MG63 (cell line): ENCODE measurements around the gene DDR1. TPM values are rescaled to one million over a fixed set of nuclear protein-coding genes. Genes with fewer than 3 reads are reported as not detected.
A peak's percentile ranks its signal among the peaks of the same experiment; 100 is the strongest.
"Not testable (repeated sequence)": the region's sequence is repeated elsewhere in the genome, so short reads cannot be mapped to it uniquely, and the experiment has no call there.

Source experiments
- DNase-seq: peaks from one replicate; pipeline ENCODE4 v3.0.0-alpha.2; 2020
- H3K27me3 ChIP-seq: fragments of 250-450 bp; sonication (Bioruptor Pico); 2 replicates; pipeline ENCODE4 v1.5.1; 2020; ENCODE audit warnings: mild to moderate bottlenecking, moderate library complexity
- H3K36me3 ChIP-seq: fragments of 250-450 bp; sonication (Bioruptor Pico); 2 replicates; pipeline ENCODE4 v1.5.1; 2020; ENCODE audit warnings: mild to moderate bottlenecking, moderate library complexity
- H3K4me3 ChIP-seq: fragments of 250-450 bp; sonication (Bioruptor Pico); 2 replicates; pipeline ENCODE4 v1.5.1; 2020; ENCODE audit warnings: mild to moderate bottlenecking, moderate library complexity
- H3K9me3 ChIP-seq: fragments of 250-450 bp; sonication (Bioruptor Pico); 2 replicates; pipeline ENCODE4 v1.5.1; 2020; ENCODE audit warnings: mild to moderate bottlenecking, moderate library complexity
- total RNA-seq: library from RNA; depleted of rRNA; stranded (reverse); fragments of >200 nt; shearing (Covaris generic); gene quantifications from 2 replicates; pipeline ENCODE4 v1.2.3, GENCODE V29; 2014; ENCODE audit warnings: low replicate concordance

The DDR1 gene
- total RNA-seq, 1 experiment from 2014 or later, result 16.7 TPM

DNA sequence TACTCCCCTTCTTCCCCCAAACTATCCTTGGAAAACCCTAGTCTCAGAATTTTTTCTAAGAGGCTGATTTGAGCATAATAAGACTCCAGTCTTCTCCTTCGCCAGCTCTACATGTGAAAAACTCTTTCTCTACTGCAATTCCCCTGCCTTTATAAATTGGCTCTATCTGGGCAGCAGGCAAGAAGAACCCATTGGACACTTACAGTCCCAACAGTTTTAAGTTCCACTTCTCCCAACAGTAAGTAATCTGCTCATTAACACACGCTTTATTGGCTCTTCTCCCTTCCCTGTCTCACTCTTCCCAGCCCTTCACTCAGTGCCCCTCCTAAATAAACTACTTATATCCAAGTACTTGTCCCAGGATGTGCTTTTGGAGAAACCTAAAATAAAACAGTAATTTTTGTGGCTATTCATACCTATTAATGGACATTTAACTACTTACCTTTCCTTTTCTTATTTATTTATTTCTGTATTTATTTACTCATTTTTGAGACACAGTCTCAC is 11.1 kb upstream of the DDR1 start:
- Histone ChIP-seq H3K36me3 (no peaks in the 10 kb centered on the region), H3K27me3 (no peaks in the 10 kb centered on the region), H3K9me3 (0 out of 2 replicates have a peak, but pooled peaks cover 4% of the 10 kb centered on the region), H3K4me3 (no peak overlapping the region)
- no peak for DNase-seq

DNA sequence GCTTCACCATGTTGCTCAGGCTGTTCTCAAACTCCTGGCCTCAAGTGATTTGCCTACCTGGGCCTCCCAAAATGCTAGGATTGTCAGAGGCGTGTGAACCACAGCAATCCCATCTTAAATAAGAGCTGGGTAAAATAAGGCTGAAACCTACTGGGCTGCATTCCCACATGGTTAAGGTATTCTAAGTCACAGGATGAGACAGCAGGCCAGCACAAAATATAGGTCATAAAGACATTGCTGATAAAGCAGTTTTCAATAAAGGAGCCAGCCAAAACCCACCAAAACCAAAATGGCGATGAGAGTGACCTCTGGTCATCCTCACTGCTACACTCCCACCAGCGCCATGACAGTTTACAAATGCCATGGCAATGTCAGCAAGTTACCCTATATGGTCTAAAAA is 10.5 kb upstream of the DDR1 start:
- not testable (repeated sequence) for DNase-seq, H3K4me3 ChIP-seq, H3K27me3 ChIP-seq, H3K9me3 ChIP-seq, H3K36me3 ChIP-seq

DNA sequence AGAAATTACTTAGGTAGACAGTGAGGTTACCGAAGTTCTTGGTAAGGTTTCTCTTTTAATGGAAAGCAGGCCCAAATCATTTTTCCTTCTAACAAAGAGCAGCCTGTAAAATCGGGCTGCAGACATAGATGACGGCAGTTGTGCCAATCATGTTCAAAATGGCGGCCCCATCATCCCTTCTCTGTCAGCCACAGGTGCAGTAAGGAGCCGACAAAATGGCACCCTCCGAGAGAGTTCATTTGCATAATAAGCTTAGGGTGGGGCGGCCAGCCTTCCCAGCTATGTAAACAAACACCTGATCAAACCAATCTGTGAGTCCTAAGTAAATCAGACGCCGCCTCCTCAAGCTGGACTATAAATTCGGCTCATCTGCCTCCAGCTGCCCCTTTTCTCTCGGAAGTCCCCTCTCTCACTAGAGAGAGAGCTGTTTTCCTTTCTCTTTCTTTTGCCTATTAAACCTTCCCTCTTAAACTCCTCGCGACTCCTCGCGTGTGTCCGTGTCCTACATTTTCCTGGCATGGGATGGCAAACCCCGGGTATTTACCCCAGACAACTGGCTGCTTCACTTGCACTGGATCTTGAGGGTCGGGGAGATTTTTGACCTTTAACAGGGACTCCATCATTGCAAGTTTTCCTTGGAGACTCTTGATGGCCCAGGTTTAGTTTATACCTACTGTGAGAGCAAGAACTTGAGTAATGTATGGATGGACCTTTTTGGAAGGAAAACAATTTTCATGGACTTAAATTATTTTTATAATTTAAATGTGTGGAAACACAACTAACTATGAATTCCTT is 8.9 kb upstream of the DDR1 start:
- Histone ChIP-seq H3K36me3 (no peaks in the 10 kb centered on the region), H3K9me3 (0 out of 2 replicates have a peak, but pooled peaks cover 2% of the 10 kb centered on the region), H3K27me3 (no peaks in the 10 kb centered on the region), H3K4me3 (no peak overlapping the region)
- DNase-seq, result no peak

DNA sequence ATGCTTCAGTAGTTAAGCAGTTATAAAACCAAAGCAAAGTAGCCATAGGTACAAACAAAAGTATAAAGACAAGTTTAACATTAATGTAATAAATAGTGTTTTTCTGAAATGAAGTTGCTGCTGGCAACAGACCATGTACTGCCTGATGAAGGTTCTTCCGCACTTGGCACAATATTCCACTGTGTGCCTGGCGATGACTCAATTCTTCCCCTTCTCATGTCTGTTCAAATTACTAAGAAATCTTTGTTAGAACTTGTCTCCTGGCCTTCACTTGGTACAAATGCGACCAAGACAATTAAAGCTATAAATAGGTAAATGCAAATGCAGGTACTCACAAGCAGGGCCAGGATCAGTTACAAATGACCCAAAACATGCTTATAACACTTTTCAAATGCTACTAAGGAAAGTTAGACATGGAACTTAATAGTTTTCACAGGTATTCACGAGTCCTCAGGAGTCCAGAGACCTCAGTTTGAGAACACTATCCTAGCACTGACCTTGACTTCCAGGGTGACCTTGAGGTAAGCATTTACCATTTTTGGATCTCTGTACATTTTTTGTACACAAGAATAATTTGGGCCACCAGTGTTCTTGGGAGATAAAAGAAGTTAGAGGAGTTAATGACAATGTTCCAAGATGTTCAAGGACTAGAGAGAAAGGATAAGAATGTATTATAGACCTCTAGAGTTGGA is 8.1 kb upstream of the DDR1 start:
- H3K27me3 ChIP-seq, result no peaks in the 10 kb centered on the region
- DNase-seq, result peak; percentile 48

DNA sequence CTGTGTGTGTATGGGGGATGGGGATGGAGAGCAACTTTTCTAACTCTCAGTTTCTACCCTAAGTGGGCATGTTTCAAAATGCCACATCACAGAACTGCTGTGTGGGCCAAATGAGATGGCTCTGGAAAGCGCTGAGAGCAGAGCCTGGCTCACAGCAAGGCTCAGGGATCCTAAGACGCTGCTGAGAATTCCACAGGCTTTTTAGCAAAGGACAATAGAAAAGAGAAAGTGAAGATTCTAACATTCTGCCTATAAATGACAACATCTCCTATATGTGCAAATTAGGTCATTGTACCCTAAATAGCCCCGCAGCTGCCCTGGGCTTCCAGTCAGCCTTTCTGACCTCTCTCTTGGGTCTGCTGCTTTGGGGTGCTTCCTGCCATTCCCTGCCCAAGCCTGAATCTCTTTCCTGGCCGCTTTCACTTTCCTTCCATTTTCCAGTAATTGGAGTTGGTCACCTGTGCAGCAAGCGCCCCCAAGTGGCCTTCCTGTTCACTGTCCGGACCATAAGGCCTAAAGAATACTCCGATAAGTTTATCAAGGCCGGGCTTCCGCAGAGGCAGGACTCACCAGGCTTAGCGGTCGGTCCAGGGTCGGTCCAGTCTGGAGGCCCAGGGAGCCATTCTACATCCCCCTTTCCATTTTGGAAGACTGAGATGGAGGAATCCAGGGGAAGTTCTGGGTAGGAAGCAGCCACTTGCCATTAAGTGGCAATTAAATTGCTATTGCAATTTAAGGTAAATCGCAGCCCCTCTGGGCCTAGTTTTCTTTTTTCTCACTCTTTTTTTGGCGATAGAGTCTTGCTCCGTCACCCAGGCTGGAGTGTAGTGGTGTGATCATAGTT is 6.7 kb upstream of the DDR1 start:
- Histone ChIP-seq H3K9me3 (0 out of 2 replicates have a peak, but pooled peaks cover 2% of the 10 kb centered on the region), H3K36me3 (no peaks in the 10 kb centered on the region), H3K4me3 (0 out of 2 replicates have a peak overlapping the region, but pooled peaks have one; percentile 17), H3K27me3 (no peaks in the 10 kb centered on the region)
- DNase-seq, result peak; percentile 76

More for the DNA sequence above, 8.1 kb upstream of the DDR1 start:
- Histone ChIP-seq H3K36me3 (no peaks in the 10 kb centered on the region), H3K4me3 (no peak overlapping the region), H3K9me3 (0 out of 2 replicates have a peak, but pooled peaks cover 2% of the 10 kb centered on the region)

DNA sequence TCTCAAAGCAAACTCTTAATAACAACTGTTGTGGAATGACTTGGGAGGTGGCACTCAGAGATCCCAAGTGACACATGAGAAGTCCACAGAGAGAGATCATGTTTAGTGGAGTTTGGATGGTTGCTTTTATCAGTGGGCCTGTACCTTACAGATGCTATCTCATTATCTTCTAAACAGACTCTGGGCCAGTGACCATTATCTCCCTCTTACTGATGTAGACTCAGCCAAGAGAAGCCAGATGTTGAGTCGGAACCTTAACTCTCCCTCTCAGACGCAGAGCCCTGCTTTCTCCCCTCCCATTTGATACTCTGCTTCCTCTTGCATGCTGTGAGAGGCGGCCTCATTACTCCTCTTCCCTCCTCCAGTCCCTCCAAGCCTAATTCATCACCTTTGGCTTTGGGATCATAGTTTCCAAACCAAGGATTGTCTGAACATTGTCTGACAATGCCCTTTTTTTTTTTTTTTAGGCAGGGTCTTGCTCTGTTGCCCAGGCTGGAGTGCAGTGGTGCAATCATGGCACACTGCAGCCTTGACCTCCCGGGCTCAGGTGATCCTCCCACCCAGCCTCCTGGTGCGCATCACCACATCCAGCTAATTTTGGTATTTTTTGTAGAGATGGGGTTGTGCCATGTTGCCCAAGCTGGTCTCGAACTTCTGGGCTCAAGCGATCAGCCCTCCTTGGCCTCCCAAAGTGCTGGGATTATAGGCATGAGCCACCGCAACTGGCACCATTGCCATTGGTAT is 4.5 kb upstream of the DDR1 start:
- no peak for DNase-seq
- H3K36me3 ChIP-seq, result no peaks in the 10 kb centered on the region
- H3K4me3 ChIP-seq, result no peak overlapping the region
- H3K9me3 ChIP-seq, result no peaks in the 10 kb centered on the region
- no peaks in the 10 kb centered on the region for H3K27me3 ChIP-seq

DNA sequence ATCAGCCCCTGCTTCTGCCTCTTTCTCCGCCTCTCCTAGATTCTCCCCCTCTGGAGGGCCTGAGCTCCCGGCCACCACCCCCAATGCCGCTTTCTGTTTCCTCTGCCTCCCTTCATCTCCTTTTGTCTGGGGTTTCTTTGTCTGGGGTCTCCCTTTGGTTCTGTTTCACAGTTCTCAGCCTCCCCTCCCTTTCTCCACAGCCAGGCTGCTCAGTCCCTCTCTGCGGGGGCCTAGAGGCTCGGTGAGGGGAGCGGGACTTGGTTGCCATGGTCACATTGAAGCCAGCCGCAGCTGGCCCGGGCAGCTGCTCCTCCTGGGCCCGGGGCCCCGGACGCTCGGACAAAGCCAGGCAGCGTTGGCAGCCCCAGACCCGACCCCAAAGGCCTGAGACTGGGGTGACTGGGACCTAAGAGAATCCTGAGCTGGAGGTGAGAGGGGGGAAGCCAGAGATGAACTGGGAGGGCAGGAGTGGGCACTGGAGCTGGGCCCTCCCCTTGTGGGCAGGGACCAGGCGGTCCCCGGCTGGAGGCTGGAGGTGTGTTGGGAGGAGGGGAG is 3.5 kb upstream of the DDR1 start:
- no peaks in the 10 kb centered on the region for H3K36me3 ChIP-seq
- no peaks in the 10 kb centered on the region for H3K9me3 ChIP-seq
- H3K27me3 ChIP-seq, result no peaks in the 10 kb centered on the region
- DNase-seq, result no peak
- no peak overlapping the region for H3K4me3 ChIP-seq

DNA sequence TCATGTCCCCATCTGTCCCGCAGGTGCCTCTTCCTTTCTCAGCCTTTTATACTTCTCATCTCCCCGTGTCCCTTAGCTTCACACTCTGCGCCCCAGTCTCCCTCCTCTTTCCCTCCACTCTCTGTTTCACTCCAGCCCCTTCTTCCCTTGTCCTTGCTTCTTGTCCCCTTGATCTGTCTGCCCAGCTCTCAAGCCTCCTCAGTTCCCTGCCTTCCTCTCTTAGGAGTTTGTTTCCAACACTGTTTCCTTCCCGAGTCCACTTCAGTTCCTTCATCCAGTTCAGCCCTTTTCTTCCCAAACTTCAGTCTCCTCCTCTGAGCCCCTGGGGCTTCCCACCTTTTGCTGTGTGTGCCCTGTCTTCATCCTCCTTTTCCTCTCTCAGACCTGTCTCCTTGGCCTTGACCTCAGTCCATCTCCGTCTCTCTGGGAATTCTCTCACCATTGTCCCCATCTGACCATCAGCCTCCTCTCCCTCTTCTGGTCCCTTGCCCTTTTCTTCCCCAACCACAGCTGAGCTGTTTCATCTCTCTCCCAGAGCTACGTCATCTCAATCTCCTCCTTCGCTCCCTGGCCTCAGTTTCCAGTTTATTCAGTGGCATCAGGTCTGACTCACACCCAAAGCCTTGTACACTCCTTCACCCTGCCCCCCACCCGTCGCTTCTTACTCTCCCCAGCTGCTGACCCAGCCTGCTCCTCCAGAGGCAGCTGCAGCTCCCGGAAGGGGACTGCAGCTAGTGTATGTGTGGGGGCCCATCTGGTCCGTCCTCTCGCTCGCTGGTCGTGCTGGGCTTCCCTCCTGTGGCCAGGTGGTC is 2.7 kb upstream of the DDR1 start:
- DNase-seq, result no peak
- Histone ChIP-seq H3K9me3 (no peaks in the 10 kb centered on the region), H3K27me3 (no peaks in the 10 kb centered on the region), H3K4me3 (no peak overlapping the region), H3K36me3 (no peaks in the 10 kb centered on the region)

DNA sequence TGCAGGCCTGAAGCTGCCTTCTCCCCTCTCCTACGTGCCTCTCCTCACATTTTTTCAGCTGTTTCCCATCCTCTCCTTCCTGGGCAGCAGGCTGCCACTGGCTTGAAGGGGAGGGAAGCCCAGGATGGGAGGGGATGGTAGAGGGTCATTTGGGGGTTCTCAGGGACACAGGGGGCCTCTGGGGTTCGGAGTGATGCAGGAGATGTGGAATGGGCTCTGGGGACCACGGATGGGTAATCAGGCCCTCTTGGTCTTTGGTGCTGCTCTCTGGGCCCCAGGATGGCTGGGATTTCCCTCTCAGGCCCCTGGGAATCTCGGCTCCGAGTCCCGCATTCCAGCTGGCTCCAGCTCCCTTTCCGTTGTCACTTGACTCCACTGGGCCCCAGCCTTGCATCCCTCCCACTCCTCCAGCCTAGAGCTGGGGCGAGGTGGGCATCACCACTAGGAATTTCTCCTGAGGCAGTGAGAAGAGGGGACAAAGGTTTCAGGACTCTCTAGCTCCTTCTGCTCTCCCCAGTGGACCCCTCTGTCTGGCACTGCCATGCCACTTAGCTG is 2.0 kb upstream of the DDR1 start:
- no peaks in the 10 kb centered on the region for H3K9me3 ChIP-seq
- H3K4me3 ChIP-seq, result no peak overlapping the region
- no peak for DNase-seq
- H3K27me3 ChIP-seq, result no peaks in the 10 kb centered on the region
- no peaks in the 10 kb centered on the region for H3K36me3 ChIP-seq

DNA sequence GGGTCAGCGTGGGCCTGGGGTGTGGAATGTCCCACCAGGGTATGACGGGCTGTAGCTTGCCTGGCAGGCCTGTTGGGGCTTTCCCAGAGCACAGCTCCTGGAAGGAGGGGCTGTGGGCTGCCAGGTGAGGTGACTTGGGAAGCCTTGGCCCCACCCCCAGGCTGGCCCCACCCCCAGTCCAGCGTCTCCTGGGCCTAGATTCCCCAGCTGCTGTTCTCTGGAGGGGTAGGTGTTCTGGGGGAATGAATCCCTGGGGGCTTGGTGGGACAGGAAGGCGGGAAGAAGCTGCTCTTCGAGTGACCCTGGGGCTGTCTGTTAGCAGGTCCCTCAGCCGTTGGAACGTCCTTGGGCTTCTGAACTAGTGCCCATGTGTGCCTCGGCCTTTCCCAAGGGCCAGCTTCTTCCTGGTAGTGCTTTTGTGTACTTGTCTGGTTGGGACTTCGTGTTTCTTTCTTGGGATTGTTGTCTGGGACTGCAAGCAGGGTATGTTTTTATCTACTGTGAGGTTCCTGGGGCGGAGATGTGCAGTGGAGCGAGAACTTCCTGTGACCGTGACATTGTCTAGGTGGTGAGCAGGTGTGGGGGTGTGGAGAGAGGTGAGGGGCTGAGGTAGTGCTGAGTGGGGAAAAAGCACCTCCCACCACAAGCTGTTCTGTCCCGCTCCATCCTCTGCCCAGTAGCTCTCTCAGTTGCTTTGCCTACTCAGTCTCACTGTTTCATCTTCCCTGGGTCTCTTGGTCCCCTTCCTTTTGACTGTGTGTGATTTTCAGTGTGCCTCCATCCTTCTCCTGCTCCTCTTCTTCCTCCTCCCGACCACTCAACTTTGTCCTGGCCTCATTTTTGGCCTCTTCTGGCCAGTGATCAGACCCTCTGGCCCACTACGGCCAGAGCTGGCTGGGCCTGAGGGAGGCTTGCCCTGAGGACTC is 1.3 kb upstream of the DDR1 start:
- no peaks in the 10 kb centered on the region for H3K27me3 ChIP-seq
- DNase-seq, result no peak
- H3K9me3 ChIP-seq, result no peaks in the 10 kb centered on the region
- no peaks in the 10 kb centered on the region for H3K36me3 ChIP-seq
- H3K4me3 ChIP-seq, result no peak overlapping the region

DNA sequence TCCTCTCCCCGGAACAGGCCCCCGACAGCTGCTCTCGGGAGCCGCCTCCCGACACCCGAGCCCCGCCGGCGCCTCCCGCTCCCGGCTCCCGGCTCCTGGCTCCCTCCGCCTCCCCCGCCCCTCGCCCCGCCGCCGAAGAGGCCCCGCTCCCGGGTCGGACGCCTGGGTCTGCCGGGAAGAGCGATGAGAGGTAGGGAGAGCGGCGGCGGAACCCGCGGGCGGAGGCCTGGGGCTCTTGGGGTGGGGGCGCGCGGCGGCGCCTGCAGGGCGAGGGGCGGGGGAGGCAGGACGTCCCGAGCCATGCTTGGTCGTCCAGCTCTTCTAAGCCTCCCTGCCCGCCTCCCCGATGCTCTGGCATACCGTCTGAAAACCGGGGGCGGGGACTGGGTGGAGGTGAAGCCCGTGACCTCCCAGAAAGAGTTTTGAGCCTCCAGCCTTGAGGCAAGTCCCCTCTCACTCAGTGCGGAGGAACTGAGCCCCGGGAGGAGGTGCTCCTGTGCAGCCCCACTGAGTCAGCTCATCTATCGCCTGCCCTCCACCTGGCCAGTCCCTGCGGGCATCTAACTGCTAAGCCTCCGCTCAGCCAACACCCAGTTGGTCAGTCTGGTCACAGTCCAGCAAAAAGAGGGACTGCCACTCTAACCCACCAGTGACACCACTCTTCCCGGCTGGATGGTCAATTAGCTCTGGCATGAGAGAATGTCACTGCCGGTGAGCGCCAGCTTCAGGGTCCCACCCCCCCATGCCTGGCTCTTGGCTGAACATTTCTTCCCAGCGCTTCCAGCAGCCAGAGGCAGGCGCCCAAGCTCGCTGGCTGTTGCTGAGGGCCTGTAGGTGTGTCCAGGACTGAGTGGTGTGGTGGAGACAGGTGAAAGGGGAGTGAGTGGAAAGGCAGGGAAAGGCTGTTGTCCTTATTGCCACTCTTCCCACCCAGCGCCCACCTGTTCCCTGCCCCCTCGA is 482 bp downstream of the DDR1 start:
- DNase-seq, result peak; percentile 50

DNA sequence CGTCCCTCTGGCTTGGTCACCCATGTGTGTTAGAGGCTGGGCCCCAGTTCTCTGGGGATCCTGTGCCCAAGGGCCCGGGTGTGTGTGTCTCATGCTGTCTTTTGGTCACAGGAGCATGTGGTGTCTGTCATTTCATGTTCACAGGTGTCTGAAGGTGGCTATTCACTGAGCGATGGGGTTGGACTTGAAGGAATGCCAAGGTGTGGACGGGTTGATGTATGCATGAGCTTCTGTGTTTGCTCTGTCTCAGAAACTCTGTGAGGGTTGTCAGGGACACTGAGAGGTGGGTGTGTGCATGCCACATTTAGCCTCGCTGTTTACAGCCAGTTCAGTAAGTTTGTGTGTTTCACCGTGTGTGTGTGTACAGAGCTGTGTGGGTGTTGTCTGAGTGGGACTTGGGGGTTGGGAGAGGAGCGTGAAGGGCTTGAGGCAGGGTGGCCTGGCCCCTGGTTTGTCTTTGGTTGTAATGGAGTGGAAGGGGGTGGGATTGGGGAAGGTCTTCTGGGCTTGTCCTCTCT is 1.2 kb downstream of the DDR1 start:
- DNase-seq, result no peak
- Histone ChIP-seq H3K27me3 (no peaks in the 10 kb centered on the region), H3K36me3 (no peaks in the 10 kb centered on the region), H3K4me3 (peak overlapping the region; percentile 50), H3K9me3 (no peaks in the 10 kb centered on the region)

More for the DNA sequence above, 482 bp downstream of the DDR1 start:
- Histone ChIP-seq H3K4me3 (peak overlapping the region; percentile 50), H3K36me3 (no peaks in the 10 kb centered on the region), H3K27me3 (no peaks in the 10 kb centered on the region), H3K9me3 (no peaks in the 10 kb centered on the region)
